ENCODE data around the gene RASAL1.
"Not testable (repeated sequence)": the region's sequence is repeated elsewhere in the genome, so short reads cannot be mapped to it uniquely, and the experiment has no call there.

The RASAL1 gene

GRCh38 chr12:113142173-113142885, 6.8 kb upstream of the RASAL1 start:
- in situ Hi-C loops (cut with MboI; ENCODE audit: low pct_unique_long_range_greater_than_20kb, low sequenced_read_pairs, unreplicated experiment): no loop called here
- TF ChIP-seq, protein P1, sequence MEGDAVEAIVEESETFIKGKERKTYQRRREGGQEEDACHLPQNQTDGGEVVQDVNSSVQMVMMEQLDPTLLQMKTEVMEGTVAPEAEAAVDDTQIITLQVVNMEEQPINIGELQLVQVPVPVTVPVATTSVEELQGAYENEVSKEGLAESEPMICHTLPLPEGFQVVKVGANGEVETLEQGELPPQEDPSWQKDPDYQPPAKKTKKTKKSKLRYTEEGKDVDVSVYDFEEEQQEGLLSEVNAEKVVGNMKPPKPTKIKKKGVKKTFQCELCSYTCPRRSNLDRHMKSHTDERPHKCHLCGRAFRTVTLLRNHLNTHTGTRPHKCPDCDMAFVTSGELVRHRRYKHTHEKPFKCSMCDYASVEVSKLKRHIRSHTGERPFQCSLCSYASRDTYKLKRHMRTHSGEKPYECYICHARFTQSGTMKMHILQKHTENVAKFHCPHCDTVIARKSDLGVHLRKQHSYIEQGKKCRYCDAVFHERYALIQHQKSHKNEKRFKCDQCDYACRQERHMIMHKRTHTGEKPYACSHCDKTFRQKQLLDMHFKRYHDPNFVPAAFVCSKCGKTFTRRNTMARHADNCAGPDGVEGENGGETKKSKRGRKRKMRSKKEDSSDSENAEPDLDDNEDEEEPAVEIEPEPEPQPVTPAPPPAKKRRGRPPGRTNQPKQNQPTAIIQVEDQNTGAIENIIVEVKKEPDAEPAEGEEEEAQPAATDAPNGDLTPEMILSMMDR (IDR thresholded peaks at IDR 0.05; ENCODE audit: extremely low read depth, insufficient read depth, missing control alignments): no peak

GRCh38 chr12:113141716-113142115, 6.2 kb upstream of the RASAL1 start:
- DNase-seq (ENCODE audit: low spot score); in situ Hi-C loops (cut with MboI; ENCODE audit: low pct_unique_long_range_greater_than_20kb, low sequenced_read_pairs, unreplicated experiment): not testable (repeated sequence)

More at GRCh38 chr12:113142173-113142885, 6.8 kb upstream of the RASAL1 start:
- no peak for DNase-seq (ENCODE audit: low spot score)

DNA sequence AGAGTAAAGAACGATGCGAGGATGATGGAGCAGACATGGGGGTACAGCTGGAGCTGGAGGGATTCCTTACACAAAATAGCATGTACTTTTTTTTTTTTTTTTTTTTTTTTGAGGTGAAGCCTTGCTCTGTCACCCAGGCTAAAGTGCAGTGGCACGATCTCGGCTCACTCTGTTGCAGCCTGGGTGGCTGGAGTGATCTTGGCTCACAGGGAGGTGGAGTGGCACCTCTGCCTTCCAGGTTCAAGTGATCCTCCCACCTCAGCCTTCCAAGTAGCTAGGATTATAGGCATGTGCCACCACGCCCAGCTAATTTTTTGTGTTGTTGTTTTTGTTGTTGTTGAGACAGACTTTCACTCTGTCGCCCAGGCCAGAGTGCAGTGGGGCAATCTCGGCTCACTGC, 5.1 kb upstream of the RASAL1 start:
- TF ChIP-seq, protein P1 (IDR thresholded peaks at IDR 0.05; ENCODE audit: extremely low read depth, insufficient read depth, missing control alignments): no peak
- in situ Hi-C loops (cut with MboI; ENCODE audit: low pct_unique_long_range_greater_than_20kb, low sequenced_read_pairs, unreplicated experiment): no loop called here
- no peak for DNase-seq (ENCODE audit: low spot score)

DNA sequence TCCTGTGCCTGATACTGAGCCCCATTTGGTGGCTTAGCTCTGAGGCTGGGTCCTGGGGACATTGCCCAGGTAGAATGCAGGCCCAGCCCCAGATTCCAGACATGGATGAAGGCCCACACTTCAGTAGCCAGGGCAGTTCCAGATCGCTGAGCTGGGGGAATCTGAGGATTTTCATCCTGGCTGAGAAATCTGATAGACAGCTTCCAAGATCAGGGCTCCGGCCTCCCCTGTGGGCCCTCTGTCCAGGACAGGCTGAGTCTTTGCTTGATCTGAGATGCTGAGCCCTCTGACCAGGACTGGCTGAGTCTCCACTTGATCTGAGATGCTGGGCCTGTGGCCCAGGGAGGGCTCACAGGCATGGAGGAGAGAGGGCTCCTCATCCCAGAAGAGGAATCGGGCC, 3.3 kb upstream of the RASAL1 start:
- DNase-seq (ENCODE audit: low spot score): no peak
- in situ Hi-C loops (cut with MboI; ENCODE audit: low pct_unique_long_range_greater_than_20kb, low sequenced_read_pairs, unreplicated experiment): no loop called here
- TF ChIP-seq, protein P1 (IDR thresholded peaks at IDR 0.05; ENCODE audit: extremely low read depth, insufficient read depth, missing control alignments): no peak

- in situ Hi-C loops (cut with MboI; ENCODE audit: low pct_unique_long_range_greater_than_20kb, low sequenced_read_pairs, unreplicated experiment): no loop called here
- TF ChIP-seq, protein P1 (IDR thresholded peaks at IDR 0.05; ENCODE audit: extremely low read depth, insufficient read depth, missing control alignments): no peak
- no peak for DNase-seq (ENCODE audit: low spot score)
Measured at GRCh38 chr12:113137861-113138783, 2.6 kb upstream of the RASAL1 start.

DNA sequence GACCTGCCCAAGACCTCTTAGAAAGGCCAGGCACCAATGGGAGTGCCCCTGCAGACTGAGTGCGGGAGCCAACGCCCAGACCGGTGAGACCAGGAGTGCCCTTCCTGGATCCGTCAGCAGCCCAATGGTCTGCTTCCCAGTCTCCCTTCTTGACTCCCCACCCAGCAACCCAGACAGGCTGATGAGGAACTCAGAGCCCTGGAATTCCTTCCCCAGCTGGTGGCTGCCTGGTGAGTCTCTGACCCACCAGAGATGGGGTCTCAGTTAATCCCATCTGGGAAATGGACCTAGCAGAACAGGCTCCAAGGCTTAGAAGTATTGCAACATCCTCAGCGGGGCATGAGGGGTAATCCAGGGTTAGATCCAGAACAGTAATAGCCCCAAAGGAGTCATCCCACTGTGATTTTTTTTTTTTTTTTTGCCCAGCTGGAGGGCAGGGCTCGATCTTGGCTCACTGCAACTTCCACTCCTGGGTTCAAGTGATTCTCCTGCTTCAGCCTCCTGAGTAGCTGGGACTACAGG, 1.5 kb upstream of the RASAL1 start:
- in situ Hi-C loops (cut with MboI; ENCODE audit: low pct_unique_long_range_greater_than_20kb, low sequenced_read_pairs, unreplicated experiment): no loop called here
- TF ChIP-seq, protein P1 (IDR thresholded peaks at IDR 0.05; ENCODE audit: extremely low read depth, insufficient read depth, missing control alignments): no peak
- DNase-seq (ENCODE audit: low spot score): no peak
